Subcutaneous abdominal adipose tissue (tissue), 5 donors: ENCODE data around the gene HACE1.

Experiments
- H3K27ac ChIP-seq: one replicate; pipeline ENCODE4 v1.7.0; 2013; ENCODE audit warnings: low read depth, mild to moderate bottlenecking, inconsistent platforms, low read length, moderate library complexity
- H3K27me3 ChIP-seq, 5 donors: one replicate each; pipeline ENCODE4 v1.7.0; 2013; ENCODE audit warnings: low read length in 5 of 5, inconsistent platforms in 1 of 5; ENCODE audit not compliant: control insufficient read depth in 5 of 5, insufficient read depth in 4 of 5
- H3K36me3 ChIP-seq, 5 donors: one replicate each; pipeline ENCODE4 v1.7.0; 2013; ENCODE audit warnings: low read length in 5 of 5; ENCODE audit not compliant: control insufficient read depth in 5 of 5, insufficient read depth in 5 of 5
- H3K4me1 ChIP-seq, 5 donors: one replicate each; pipeline ENCODE4 v1.7.0; 2013; ENCODE audit warnings: low read length in 5 of 5, mild to moderate bottlenecking in 3 of 5, moderate library complexity in 1 of 5; ENCODE audit not compliant: control insufficient read depth in 5 of 5, insufficient read depth in 5 of 5
- H3K4me3 ChIP-seq, 5 donors: one replicate each; pipeline ENCODE4 v1.7.0; 2013; ENCODE audit warnings: low read length in 5 of 5, low read depth in 1 of 5
- H3K9ac ChIP-seq, 5 donors: one replicate each; pipeline ENCODE4 v1.7.0; 2013; ENCODE audit warnings: low read length in 5 of 5, mild to moderate bottlenecking in 4 of 5, moderate library complexity in 3 of 5
- H3K9me3 ChIP-seq, 5 donors: one replicate each; pipeline ENCODE4 v1.7.0; 2013; ENCODE audit warnings: low read length in 5 of 5; ENCODE audit not compliant: control insufficient read depth in 5 of 5
- donor health status: healthy.
- donor health status: healthy.
- donor health status: healthy.
- donor health status: healthy.
- donor health status: healthy.

Gene HACE1

DNA sequence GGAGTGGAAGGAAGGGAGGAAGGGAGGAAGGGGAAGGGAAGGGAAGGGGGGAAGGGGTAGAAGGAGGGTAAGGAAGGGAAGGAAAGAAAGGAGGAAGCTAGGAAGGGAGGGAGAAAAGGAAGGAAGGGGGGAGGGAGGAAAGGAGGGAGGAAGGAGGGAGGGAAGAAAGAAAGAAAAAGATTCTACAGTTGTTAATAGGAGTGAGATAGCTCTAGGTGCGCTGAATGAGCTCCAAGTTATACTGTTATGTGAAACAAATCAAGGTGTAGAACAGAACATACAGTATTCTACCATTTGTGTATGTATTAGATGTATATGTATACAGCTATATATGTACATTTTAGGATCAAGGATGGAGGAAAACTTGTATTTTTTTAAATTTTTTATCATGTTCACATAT, 167.7 kb downstream of the HACE1 start:
- Histone ChIP-seq H3K4me3 (no peak overlapping the region), H3K4me1 (no peaks in the 10 kb centered on the region), H3K27ac (no peak overlapping the region), H3K27me3 (no peaks in the 10 kb centered on the region), H3K9ac (no peak overlapping the region), H3K36me3 (no peaks in the 10 kb centered on the region), H3K9me3 (no peaks in the 10 kb centered on the region)

DNA sequence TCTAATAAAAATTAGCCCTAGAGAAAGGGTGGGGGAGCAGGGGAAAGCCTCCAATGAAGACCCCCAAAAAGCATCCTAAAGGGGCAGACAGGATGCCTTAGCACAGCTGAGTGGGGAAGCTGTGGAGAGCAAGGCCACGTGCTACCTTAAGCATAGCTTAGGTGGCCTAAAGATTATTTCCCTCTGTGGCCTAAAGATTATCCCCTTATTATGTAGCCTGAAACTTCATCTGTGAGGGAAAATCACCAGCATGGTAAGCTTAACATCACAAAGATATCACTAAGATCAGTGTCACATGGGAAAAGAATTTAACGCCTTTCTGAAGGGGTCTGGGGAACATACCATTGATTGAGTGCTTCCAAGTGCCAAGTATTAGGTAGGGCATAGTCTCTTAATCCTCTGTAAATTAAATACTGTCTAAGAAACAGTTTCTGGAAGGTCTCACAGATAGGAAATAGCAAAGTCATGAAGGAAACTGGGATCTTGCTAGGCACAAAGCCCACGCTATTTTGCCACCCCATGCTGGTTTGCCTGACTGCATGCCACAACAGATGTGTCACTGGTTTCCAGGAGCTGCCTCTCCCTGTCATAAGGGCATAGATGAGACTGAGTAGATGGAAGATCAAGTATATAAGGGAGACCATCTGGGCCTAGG, 170.0 kb downstream of the HACE1 start:
- H3K27ac ChIP-seq, result no peak overlapping the region
- no peak overlapping the region for H3K4me3 ChIP-seq
- H3K36me3 ChIP-seq, result no peaks in the 10 kb centered on the region
- H3K9ac ChIP-seq, result no peak overlapping the region
- no peaks in the 10 kb centered on the region for H3K4me1 ChIP-seq
- H3K27me3 ChIP-seq, result no peaks in the 10 kb centered on the region
- no peaks in the 10 kb centered on the region for H3K9me3 ChIP-seq

DNA sequence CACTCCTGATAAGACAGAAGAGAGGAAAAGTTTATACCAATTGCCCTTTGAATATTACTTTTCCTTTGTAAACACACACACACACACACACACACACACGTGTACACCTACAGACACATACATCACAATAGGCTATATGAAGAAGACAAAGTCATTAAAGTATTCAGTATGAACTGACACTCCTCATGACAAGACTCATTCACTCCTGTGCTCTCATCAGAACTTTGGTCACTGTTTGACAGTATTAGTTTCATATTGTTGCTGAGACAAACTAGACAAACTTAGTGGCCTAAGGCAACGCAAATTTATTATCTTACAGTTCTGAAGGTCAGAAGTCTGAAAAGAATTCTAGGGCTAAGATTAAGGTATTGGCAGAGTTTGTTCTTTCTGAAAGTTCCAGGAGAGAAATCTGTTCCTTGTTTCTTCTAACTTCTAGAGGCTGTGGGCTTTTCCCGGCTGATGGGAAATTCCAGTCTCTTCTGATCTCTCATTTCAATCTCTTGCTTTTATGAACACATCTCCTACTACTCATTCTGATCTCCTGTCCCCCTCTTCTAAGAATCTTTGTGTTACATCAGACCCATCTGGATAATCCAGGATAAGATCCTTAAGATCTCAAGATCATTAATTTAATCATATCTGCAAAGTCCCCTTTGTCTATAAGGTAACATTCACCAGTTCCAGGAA, 171.3 kb downstream of the HACE1 start:
- Histone ChIP-seq H3K4me1 (no peaks in the 10 kb centered on the region), H3K4me3 (no peak overlapping the region), H3K27me3 (no peaks in the 10 kb centered on the region), H3K9ac (no peak overlapping the region), H3K27ac (no peak overlapping the region), H3K36me3 (no peaks in the 10 kb centered on the region), H3K9me3 (no peaks in the 10 kb centered on the region)

GRCh38 chr6:104686550-104687175, 173.1 kb downstream of the HACE1 start:
- H3K4me3 ChIP-seq, result no peak overlapping the region
- no peak overlapping the region for H3K9ac ChIP-seq
- no peak overlapping the region for H3K27ac ChIP-seq

GRCh38 chr6:104685871-104686549, 173.7 kb downstream of the HACE1 start:
- Histone ChIP-seq H3K27me3 (no peaks in the 10 kb centered on the region), H3K36me3 (no peaks in the 10 kb centered on the region), H3K27ac (no peak overlapping the region), H3K4me3 (no peak overlapping the region), H3K9ac (no peak overlapping the region), H3K4me1 (no peaks in the 10 kb centered on the region), H3K9me3 (no peaks in the 10 kb centered on the region)

More at GRCh38 chr6:104686550-104687175, 173.1 kb downstream of the HACE1 start:
- no peaks in the 10 kb centered on the region for H3K4me1 ChIP-seq
- no peaks in the 10 kb centered on the region for H3K9me3 ChIP-seq
- no peaks in the 10 kb centered on the region for H3K36me3 ChIP-seq
- no peaks in the 10 kb centered on the region for H3K27me3 ChIP-seq

DNA sequence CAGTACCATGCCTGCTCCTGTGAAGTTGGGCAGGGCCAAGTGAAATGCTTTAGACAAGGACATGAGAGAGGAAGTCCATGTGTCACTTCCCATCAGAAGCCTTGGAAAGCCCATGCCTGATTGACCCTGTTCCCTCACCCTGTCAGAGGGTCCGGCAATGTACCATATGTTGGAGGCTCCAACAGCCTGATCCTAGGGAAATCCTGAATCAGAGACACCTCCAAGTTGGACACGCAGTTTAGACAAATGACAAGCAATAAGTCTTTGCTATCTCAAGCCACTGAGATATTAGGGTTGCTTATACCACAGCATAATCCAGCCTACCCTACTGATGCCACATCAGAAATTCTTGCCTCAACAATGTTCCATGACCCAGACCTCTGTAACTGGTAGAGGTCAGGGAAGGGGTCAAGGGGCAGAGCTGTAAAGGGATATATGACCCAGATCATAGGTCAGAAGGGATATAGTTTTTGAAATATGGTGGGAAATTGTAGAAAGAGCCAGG, 174.8 kb downstream of the HACE1 start:
- no peaks in the 10 kb centered on the region for H3K9me3 ChIP-seq
- no peak overlapping the region for H3K27ac ChIP-seq
- no peaks in the 10 kb centered on the region for H3K27me3 ChIP-seq
- no peak overlapping the region for H3K4me3 ChIP-seq
- no peaks in the 10 kb centered on the region for H3K36me3 ChIP-seq
- no peak overlapping the region for H3K9ac ChIP-seq
- no peaks in the 10 kb centered on the region for H3K4me1 ChIP-seq

DNA sequence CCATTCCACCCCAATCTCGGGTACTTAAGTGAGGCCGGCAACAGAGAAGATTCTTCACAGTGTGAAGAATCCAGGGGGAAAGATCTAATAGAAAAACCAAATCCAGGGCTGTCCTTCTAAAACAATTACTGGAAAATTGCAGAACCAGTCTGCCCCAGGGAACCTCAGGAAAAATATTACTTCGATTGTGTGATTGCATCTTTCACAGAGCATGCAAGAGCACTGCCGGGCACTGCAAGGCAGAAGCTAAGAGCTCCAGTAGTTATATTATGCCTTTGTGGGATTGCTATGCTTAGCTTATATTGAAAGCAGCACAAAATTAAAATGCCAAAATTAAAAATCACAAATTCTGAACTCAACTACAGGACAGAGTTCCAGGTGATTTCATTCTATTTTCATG, 175.9 kb downstream of the HACE1 start:
- H3K4me3 ChIP-seq, result no peak overlapping the region
- H3K9ac ChIP-seq, result no peak overlapping the region
- peaks cover 0 to under 1% (median 0%) of the 10 kb centered on the region in 5 donors for H3K9me3 ChIP-seq
- H3K36me3 ChIP-seq, result no peaks in the 10 kb centered on the region
- H3K4me1 ChIP-seq, result no peaks in the 10 kb centered on the region
- H3K27ac ChIP-seq, result no peak overlapping the region
- no peaks in the 10 kb centered on the region for H3K27me3 ChIP-seq

GRCh38 chr6:104682722-104683643, 176.7 kb downstream of the HACE1 start:
- Histone ChIP-seq H3K27ac (no peak overlapping the region), H3K4me3 (no peak overlapping the region), H3K9ac (no peak overlapping the region), H3K36me3 (no peaks in the 10 kb centered on the region), H3K4me1 (no peaks in the 10 kb centered on the region), H3K9me3 (peaks cover 0 to 4% (median 0%) of the 10 kb centered on the region in 5 donors), H3K27me3 (no peaks in the 10 kb centered on the region)

GRCh38 chr6:104680539-104680938, 179.2 kb downstream of the HACE1 start:
- no peaks in the 10 kb centered on the region for H3K4me1 ChIP-seq
- no peak overlapping the region for H3K27ac ChIP-seq
- no peak overlapping the region for H3K4me3 ChIP-seq
- no peaks in the 10 kb centered on the region for H3K36me3 ChIP-seq
- H3K9me3 ChIP-seq, result peaks cover 0 to 4% (median 0%) of the 10 kb centered on the region in 5 donors
- H3K9ac ChIP-seq, result no peak overlapping the region
- no peaks in the 10 kb centered on the region for H3K27me3 ChIP-seq
